IMR-90 (cell line): ENCODE results near the gene MPZL1. TPM values are rescaled to one million over a fixed set of nuclear protein-coding genes. Genes with fewer than 3 reads are reported as not detected.
A peak's percentile ranks its signal among the peaks of the same experiment; 100 is the strongest.

Source experiments
- ATAC-seq: fragments of 200-7000 bp; cut with Tn5 transposase; 2 replicates; pipeline ENCODE4 v1.9.1; 2020; ENCODE audit warnings: low read depth, mild to moderate bottlenecking, moderate library complexity
- BruUV-seq: library from RNA; stranded (reverse); fragments of 400-500 nt; replicated peaks from 2 replicates; lab custom pipeline; 2021; lab: Mats Ljungman, UMichigan
- CTCF ChIA-PET: fragments of 300-600 bp; formaldehyde crosslinking; extraction: SDS; loops from one replicate; lab custom pipeline; 2021; ENCODE audit warnings: antibody characterized with exemption; lab: Yijun Ruan, JAX
- POLR2A ChIA-PET: fragments of 300-600 bp; sonication (Branson Sonifier 250); formaldehyde crosslinking; loops from one replicate; lab custom pipeline; 2022; ENCODE audit warnings: antibody characterized with exemption; ENCODE audit not compliant: unreplicated experiment; lab: Charles Lee
- DNase-seq: peaks from one replicate; pipeline ENCODE4 v3.0.0; 2013
- H2AFZ ChIP-seq: replicated peaks from 2 replicates; pipeline ENCODE3; 2013; ENCODE audit warnings: low read length, mild to moderate bottlenecking; ENCODE audit not compliant: poor library complexity
- H2AK5ac ChIP-seq: 2 replicates; pipeline ENCODE4 v1.6.1; 2013; ENCODE audit warnings: low read depth, low read length, inconsistent platforms
- H2AK9ac ChIP-seq: replicated peaks from 2 replicates; pipeline ENCODE3; 2013; ENCODE audit warnings: mild to moderate bottlenecking, low read depth, low read length, moderate library complexity; ENCODE audit not compliant: poor library complexity
- H2BK120ac ChIP-seq: 2 replicates; pipeline ENCODE4 v1.6.1; 2013; ENCODE audit warnings: low read depth, low read length, inconsistent platforms
- H2BK15ac ChIP-seq: 3 replicates; pipeline ENCODE4 v1.6.1; 2013; ENCODE audit warnings: low read depth, low read length, inconsistent platforms
- H2BK20ac ChIP-seq: 2 replicates; pipeline ENCODE4 v1.6.1; 2013; ENCODE audit warnings: low read depth, mild to moderate bottlenecking, inconsistent platforms, low read length, moderate library complexity
- H2BK5ac ChIP-seq: 2 replicates; pipeline ENCODE4 v1.6.1; 2013; ENCODE audit warnings: mild to moderate bottlenecking, low read depth, low read length, inconsistent platforms; ENCODE audit not compliant: poor library complexity, severe bottlenecking
- H3K14ac ChIP-seq: replicated peaks from 2 replicates; pipeline ENCODE4 v1.6.1; 2013; ENCODE audit warnings: low read depth, low read length, inconsistent platforms
- H3K18ac ChIP-seq: 2 replicates; pipeline ENCODE4 v1.6.1; 2013; ENCODE audit warnings: low read depth, low read length, control low read depth
- H3K23ac ChIP-seq: 2 replicates; pipeline ENCODE4 v1.6.1; 2013; ENCODE audit warnings: low read depth, low read length, inconsistent platforms
- H3K27ac ChIP-seq: 2 replicates; pipeline ENCODE4 v1.5.1; 2013; ENCODE audit warnings: mild to moderate bottlenecking, control low read depth, low read length; ENCODE audit not compliant: insufficient read depth
- H3K27me3 ChIP-seq: 2 replicates; pipeline ENCODE4 v1.6.1; 2013; ENCODE audit warnings: low read length; ENCODE audit not compliant: control insufficient read depth, insufficient read depth
- H3K36me3 ChIP-seq: 2 replicates; pipeline ENCODE4 v1.6.1; 2013; ENCODE audit warnings: low read length, mixed read lengths; ENCODE audit not compliant: control insufficient read depth, insufficient read depth
- H3K4ac ChIP-seq: 2 replicates; pipeline ENCODE4 v1.6.1; 2013; ENCODE audit warnings: low read depth, low read length, inconsistent platforms
- H3K4me1 ChIP-seq: 2 replicates; pipeline ENCODE4 v1.6.1; 2013; ENCODE audit warnings: low read length, mixed read lengths; ENCODE audit not compliant: control insufficient read depth, insufficient read depth
- H3K4me2 ChIP-seq: 2 replicates; pipeline ENCODE4 v1.6.1; 2013; ENCODE audit warnings: low read depth, mild to moderate bottlenecking, control low read depth, low read length, moderate library complexity
- H3K4me3 ChIP-seq: 2 replicates; pipeline ENCODE4 v1.5.1; 2013; ENCODE audit warnings: low read depth, mild to moderate bottlenecking, control low read depth, low read length, moderate library complexity; ENCODE audit not compliant: insufficient read depth
- H3K56ac ChIP-seq: 2 replicates; pipeline ENCODE4 v1.6.1; 2013; ENCODE audit warnings: low read length, inconsistent platforms; ENCODE audit not compliant: insufficient read depth; ENCODE audit errors: extremely low read depth
- H3K79me1 ChIP-seq, 2 experiments: 2 replicates each; pipeline ENCODE4 v1.6.1; 2013; ENCODE audit warnings: low read length in 2 of 2, inconsistent platforms in 1 of 2, low read depth in 1 of 2
- H3K9ac ChIP-seq: 2 replicates; pipeline ENCODE4 v1.6.1; 2013; ENCODE audit warnings: low read depth, low read length, control low read depth
- H3K9me1 ChIP-seq: 2 replicates; pipeline ENCODE4 v1.6.1; 2013; ENCODE audit warnings: low read length, inconsistent platforms; ENCODE audit not compliant: insufficient read depth
- H3K9me3 ChIP-seq: 2 replicates; pipeline ENCODE4 v1.6.1; 2013; ENCODE audit warnings: low read length; ENCODE audit not compliant: control insufficient read depth, insufficient read depth
- H4K20me1 ChIP-seq: 2 replicates; pipeline ENCODE4 v1.6.1; 2013; ENCODE audit warnings: low read length, inconsistent platforms; ENCODE audit not compliant: insufficient read depth
- H4K5ac ChIP-seq: 2 replicates; pipeline ENCODE4 v1.6.1; 2013; ENCODE audit warnings: mild to moderate bottlenecking, low read depth, low read length, control low read depth
- H4K8ac ChIP-seq, 2 experiments: 2 replicates each; pipeline ENCODE4 v1.6.1; 2013; ENCODE audit warnings: low read depth in 2 of 2, low read length in 2 of 2, control low read depth in 1 of 2, inconsistent platforms in 1 of 2
- H4K91ac ChIP-seq: 2 replicates; pipeline ENCODE4 v1.6.1; 2013; ENCODE audit warnings: low read depth, low read length, inconsistent platforms; ENCODE audit not compliant: insufficient read depth
- BHLHE40 ChIP-seq: fragments of 150-350 bp; IDR thresholded peaks from 2 replicates; pipeline ENCODE4 v1.6.1; 2016; ENCODE audit warnings: mild to moderate bottlenecking, low read depth, low read length
- CEBPB ChIP-seq: IDR thresholded peaks from 2 replicates; pipeline ENCODE4 v1.6.1; 2012; ENCODE audit warnings: low read depth, low read length, improper control_type of control experiment
- CHD1 ChIP-seq: IDR thresholded peaks from 2 replicates; pipeline ENCODE4 v1.6.1; 2012; ENCODE audit warnings: low read depth, low read length, improper control_type of control experiment
- MAZ ChIP-seq: IDR thresholded peaks from 2 replicates; pipeline ENCODE4 v1.6.1; 2012; ENCODE audit warnings: low read depth, mild to moderate bottlenecking, low read length, improper control_type of control experiment, moderate library complexity, borderline replicate concordance
- MXI1 ChIP-seq: IDR thresholded peaks from 2 replicates; pipeline ENCODE4 v1.6.1; 2012; ENCODE audit warnings: low read depth, mild to moderate bottlenecking, low read length, moderate library complexity, borderline replicate concordance
- NFE2L2 ChIP-seq: fragments of 150-350 bp; IDR thresholded peaks from 2 replicates; pipeline ENCODE4 v1.6.1; 2016; ENCODE audit warnings: low read depth, mild to moderate bottlenecking, low read length
- POLR2A ChIP-seq: IDR thresholded peaks from 2 replicates; pipeline ENCODE4 v1.6.1; 2012; ENCODE audit warnings: mild to moderate bottlenecking, low read depth, low read length
- RAD21 ChIP-seq: IDR thresholded peaks from 2 replicates; pipeline ENCODE4 v1.6.1; 2012; ENCODE audit warnings: low read length, improper control_type of control experiment
- RCOR1 ChIP-seq: IDR thresholded peaks from 2 replicates; pipeline ENCODE4 v1.6.1; 2012; ENCODE audit warnings: mild to moderate bottlenecking, low read length, improper control_type of control experiment; ENCODE audit not compliant: insufficient replicate concordance
- RFX5 ChIP-seq: IDR thresholded peaks from 2 replicates; pipeline ENCODE4 v1.8.0; 2012; ENCODE audit warnings: low read depth, mild to moderate bottlenecking, low read length, moderate library complexity
- SMC3 ChIP-seq: fragments of 150-350 bp; IDR thresholded peaks from 2 replicates; pipeline ENCODE4 v1.6.1; 2016; ENCODE audit warnings: low read depth, mild to moderate bottlenecking, antibody characterized with exemption, low read length, moderate library complexity
- WGBS, 2 experiments: methylation state at CpG; one replicate each; pipeline versions ENCODE4 v1.1.5 to v1.1.7; 2013; ENCODE audit warnings: missing lambda C conversion rate in 2 of 2; ENCODE audit not compliant: insufficient read length in 1 of 2; ENCODE audit errors: extremely low coverage in 2 of 2; 5-methylcytosine and 5-hydroxymethylcytosine counted together
- dilution Hi-C: fragments of 300-500 bp; cut with HindIII; formaldehyde crosslinking; loops from one replicate; pipeline ENCODE4 v1.14.3; 2018; ENCODE audit warnings: low sequenced_read_pairs; ENCODE audit not compliant: unreplicated experiment
- in situ Hi-C: fragments of 300-500 bp; cut with MboI; formaldehyde crosslinking; loops from 3 replicates; pipeline ENCODE4 v1.14.3; 2019; ENCODE audit warnings: low sequenced_read_pairs, inconsistent platforms, mixed read lengths
- intact Hi-C: fragments of 100-400 bp; cut with micrococcal nuclease; formaldehyde crosslinking; loops from 2 replicates; pipeline ENCODE4 v1.10.0; 2022
- polyA plus RNA-seq, 3 experiments: library from polyadenylated mRNA; depleted of rRNA; stranded (reverse); fragments of >200 nt; gene quantifications; 2 replicates each; pipeline ENCODE4 v1.2.3, GENCODE V29; 2012; ENCODE audit warnings: low replicate concordance in 1 of 3
- total RNA-seq: library from RNA; depleted of rRNA; stranded (reverse); fragments of >200 nt; gene quantifications from 2 replicates; pipeline ENCODE4 v1.2.3, GENCODE V29; 2012
- TF ChIP-seq, protein P1 (sequence below): fragments of 150-350 bp; IDR thresholded peaks from 2 replicates; pipeline ENCODE4 v1.6.1; 2017; ENCODE audit warnings: mild to moderate bottlenecking, antibody characterized with exemption, low read length, low read depth
- TF ChIP-seq, protein P2 (sequence below): conservative IDR thresholded peaks from 2 replicates; pipeline ENCODE4 v1.5.1; 2012; ENCODE audit warnings: mild to moderate bottlenecking, low read depth, low read length, improper control_type of control experiment
- TF ChIP-seq, protein P3 (sequence below): fragments of 150-350 bp; IDR thresholded peaks from 2 replicates; pipeline ENCODE4 v1.6.1; 2016; ENCODE audit warnings: low read depth, mild to moderate bottlenecking, low read length, moderate library complexity, borderline replicate concordance

The MPZL1 gene
- total and polyA plus RNA-seq, 2 of the 4 experiments (the other 2 are of a cell fraction), result 55.3 to 87.3 TPM

DNA sequence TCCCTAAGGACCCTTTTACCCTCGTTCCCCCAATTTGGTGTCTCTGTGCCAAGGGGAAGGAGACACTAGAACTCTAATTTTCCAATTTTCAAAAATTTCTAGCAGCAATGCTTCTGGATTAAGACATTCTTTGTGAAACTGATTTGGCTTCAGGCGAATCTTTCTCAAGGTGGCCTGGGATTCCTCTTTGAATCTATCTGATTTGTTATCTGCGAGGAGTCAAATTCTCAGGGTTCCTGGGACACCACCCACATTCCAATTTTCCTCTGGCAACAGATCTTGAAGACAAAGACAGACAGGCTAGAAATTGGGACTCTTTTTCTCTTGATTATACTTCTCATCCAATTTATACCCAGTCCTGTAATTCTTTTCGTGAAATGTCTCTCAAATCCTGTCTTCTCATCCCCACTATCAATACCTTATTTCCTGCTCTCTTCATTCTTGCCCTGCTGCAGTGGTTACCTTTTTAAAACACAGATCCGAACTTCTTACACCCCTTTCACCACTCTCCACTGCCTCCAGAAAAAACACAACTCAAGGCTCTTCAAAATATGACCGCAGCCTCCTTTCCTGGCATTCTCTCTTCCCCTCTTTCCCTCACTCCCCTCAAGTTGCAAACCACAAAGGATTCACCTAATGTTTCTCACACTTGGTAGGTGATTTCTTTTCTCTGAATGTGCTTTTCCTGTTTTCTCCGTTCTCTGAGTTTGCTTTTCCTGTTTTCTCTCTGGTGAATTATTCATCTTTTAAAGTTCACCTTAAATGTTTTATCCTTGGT, 2.7 kb upstream of the MPZL1 start:
- Histone ChIP-seq H4K8ac (no peak overlapping the region), H2BK120ac (peak overlapping the region; percentile 24; the same call in 1 of the 2 replicates), H3K27me3 (no peaks in the 10 kb centered on the region), H3K4me1 (peaks cover 5% of the 10 kb centered on the region), H3K4me2 (no peak overlapping the region), H3K79me1 (peaks cover 3 to 18% of the 10 kb centered on the region in 2 experiments; a peak in 2 of 4 replicates), H3K4me3 (no peak overlapping the region), H4K20me1 (peaks cover 17% of the 10 kb centered on the region), H4K5ac (no peak overlapping the region), H2AK9ac (no peak overlapping the region), H3K23ac (no peak overlapping the region), H3K36me3 (no peaks in the 10 kb centered on the region; the same call in 1 of the 2 replicates), H2BK15ac (peak overlapping the region; percentile 33; the same call in 2 of the 3 replicates), H3K9me1 (peaks cover 7% of the 10 kb centered on the region), H2BK20ac (0 out of 2 replicates have a peak overlapping the region, but pooled peaks have one; percentile 30), H4K91ac (peak overlapping the region; percentile 12; the same call in 1 of the 2 replicates), H3K9me3 (no peaks in the 10 kb centered on the region), H3K18ac (no peak overlapping the region), H3K4ac (no peak overlapping the region), H2AFZ (no peak overlapping the region), H3K14ac (no peak overlapping the region), H3K27ac (no peak overlapping the region), H2BK5ac (no peak overlapping the region), H3K56ac (no peak overlapping the region), H2AK5ac (no peak overlapping the region), H3K9ac (no peak overlapping the region)
- 83% methylated on average over 3 of the region's 7 CpGs; no CpG with 5 or more reads in 1 of the 2 experiments for WGBS, 2 experiments
- ChIA-PET POLR2A (no interaction called here), CTCF (interaction anchor here (1.1 to 1.4 kb wide), 2 partner anchors 78 to 363 kb away, joined by 3 read pairs; no protein-coding TSS in a partner anchor)
- no peak for ATAC-seq
- DNase-seq, result no peak
- no TSS peak for BruUV-seq
- intact Hi-C loops, result loop anchor here (5.0 kb wide), 1 partner anchor 458 kb away; the partner anchor contains the start of gene TIPRL
- in situ Hi-C loops, result loop anchor here (10.0 kb wide), 1 partner anchor 366 kb away; no protein-coding TSS in a partner anchor
- dilution Hi-C loops, result no loop called here
- TF ChIP-seq POLR2A (no peak), BHLHE40 (no peak), RCOR1 (no peak), NFE2L2 (no peak), MXI1 (no peak), SMC3 (no peak), MAZ (no peak), CEBPB (no peak), CHD1 (no peak), RAD21 (no peak), RFX5 (no peak)
- TF ChIP-seq, protein P1, sequence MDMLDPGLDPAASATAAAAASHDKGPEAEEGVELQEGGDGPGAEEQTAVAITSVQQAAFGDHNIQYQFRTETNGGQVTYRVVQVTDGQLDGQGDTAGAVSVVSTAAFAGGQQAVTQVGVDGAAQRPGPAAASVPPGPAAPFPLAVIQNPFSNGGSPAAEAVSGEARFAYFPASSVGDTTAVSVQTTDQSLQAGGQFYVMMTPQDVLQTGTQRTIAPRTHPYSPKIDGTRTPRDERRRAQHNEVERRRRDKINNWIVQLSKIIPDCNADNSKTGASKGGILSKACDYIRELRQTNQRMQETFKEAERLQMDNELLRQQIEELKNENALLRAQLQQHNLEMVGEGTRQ, result no peak
- TF ChIP-seq, protein P2, sequence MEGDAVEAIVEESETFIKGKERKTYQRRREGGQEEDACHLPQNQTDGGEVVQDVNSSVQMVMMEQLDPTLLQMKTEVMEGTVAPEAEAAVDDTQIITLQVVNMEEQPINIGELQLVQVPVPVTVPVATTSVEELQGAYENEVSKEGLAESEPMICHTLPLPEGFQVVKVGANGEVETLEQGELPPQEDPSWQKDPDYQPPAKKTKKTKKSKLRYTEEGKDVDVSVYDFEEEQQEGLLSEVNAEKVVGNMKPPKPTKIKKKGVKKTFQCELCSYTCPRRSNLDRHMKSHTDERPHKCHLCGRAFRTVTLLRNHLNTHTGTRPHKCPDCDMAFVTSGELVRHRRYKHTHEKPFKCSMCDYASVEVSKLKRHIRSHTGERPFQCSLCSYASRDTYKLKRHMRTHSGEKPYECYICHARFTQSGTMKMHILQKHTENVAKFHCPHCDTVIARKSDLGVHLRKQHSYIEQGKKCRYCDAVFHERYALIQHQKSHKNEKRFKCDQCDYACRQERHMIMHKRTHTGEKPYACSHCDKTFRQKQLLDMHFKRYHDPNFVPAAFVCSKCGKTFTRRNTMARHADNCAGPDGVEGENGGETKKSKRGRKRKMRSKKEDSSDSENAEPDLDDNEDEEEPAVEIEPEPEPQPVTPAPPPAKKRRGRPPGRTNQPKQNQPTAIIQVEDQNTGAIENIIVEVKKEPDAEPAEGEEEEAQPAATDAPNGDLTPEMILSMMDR, result no peak
- TF ChIP-seq, protein P3, sequence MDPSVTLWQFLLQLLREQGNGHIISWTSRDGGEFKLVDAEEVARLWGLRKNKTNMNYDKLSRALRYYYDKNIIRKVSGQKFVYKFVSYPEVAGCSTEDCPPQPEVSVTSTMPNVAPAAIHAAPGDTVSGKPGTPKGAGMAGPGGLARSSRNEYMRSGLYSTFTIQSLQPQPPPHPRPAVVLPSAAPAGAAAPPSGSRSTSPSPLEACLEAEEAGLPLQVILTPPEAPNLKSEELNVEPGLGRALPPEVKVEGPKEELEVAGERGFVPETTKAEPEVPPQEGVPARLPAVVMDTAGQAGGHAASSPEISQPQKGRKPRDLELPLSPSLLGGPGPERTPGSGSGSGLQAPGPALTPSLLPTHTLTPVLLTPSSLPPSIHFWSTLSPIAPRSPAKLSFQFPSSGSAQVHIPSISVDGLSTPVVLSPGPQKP, result no peak
